HG02759 (cell line): ENCODE results near the gene SMIM43.
"Not testable (repeated sequence)": the region's sequence is repeated elsewhere in the genome, so short reads cannot be mapped to it uniquely, and the experiment has no call there.

Experiments used
- ATAC-seq: cut with Tn5 transposase; IDR thresholded peaks from one replicate; pipeline ENCODE4 v1.9.1; 2021; ENCODE audit warnings: mild to moderate bottlenecking, moderate library complexity; ENCODE audit not compliant: unreplicated experiment

Gene SMIM43

GRCh38 chr4:121784401-121784800 is 19.4 kb upstream of the SMIM43 start:
- ATAC-seq: no peak

- ATAC-seq: no peak
Measured at GRCh38 chr4:121783210-121783609, 18.2 kb upstream of the SMIM43 start.

GRCh38 chr4:121778991-121779628 is 14.1 kb upstream of the SMIM43 start:
- no peak for ATAC-seq

- no peak for ATAC-seq
Measured at GRCh38 chr4:121777625-121778024, 12.7 kb upstream of the SMIM43 start.

- ATAC-seq: no peak
Measured at GRCh38 chr4:121776610-121777401, 11.8 kb upstream of the SMIM43 start.

GRCh38 chr4:121773883-121774282 is 8.9 kb upstream of the SMIM43 start:
- ATAC-seq: no peak

GRCh38 chr4:121771869-121772268 is 6.9 kb upstream of the SMIM43 start:
- ATAC-seq: no peak

GRCh38 chr4:121769341-121769740 is 4.4 kb upstream of the SMIM43 start:
- no peak for ATAC-seq

GRCh38 chr4:121767166-121767565 is 2.2 kb upstream of the SMIM43 start:
- ATAC-seq: no peak

- no peak for ATAC-seq
Measured at GRCh38 chr4:121765971-121766538, 1.1 kb upstream of the SMIM43 start.

GRCh38 chr4:121765368-121765705 is 373 bp upstream of the SMIM43 start:
- ATAC-seq: no peak

- no peak for ATAC-seq
Measured at GRCh38 chr4:121764303-121764701, 662 bp downstream of the SMIM43 start.

GRCh38 chr4:121760205-121760604 is 4.8 kb downstream of the SMIM43 start:
- no peak for ATAC-seq

GRCh38 chr4:121758925-121759568 is 5.9 kb downstream of the SMIM43 start:
- no peak for ATAC-seq

- not testable (repeated sequence) for ATAC-seq
Measured at GRCh38 chr4:121752142-121752541, 12.8 kb downstream of the SMIM43 start.

- ATAC-seq: no peak
Measured at GRCh38 chr4:121749225-121749624, 15.7 kb downstream of the SMIM43 start.

GRCh38 chr4:121742794-121743193 is 22.2 kb downstream of the SMIM43 start:
- ATAC-seq: no peak

GRCh38 chr4:121741751-121742150 is 23.2 kb downstream of the SMIM43 start:
- ATAC-seq: no peak

- no peak for ATAC-seq
Measured at GRCh38 chr4:121740796-121741409, 24.1 kb downstream of the SMIM43 start.

- no peak for ATAC-seq
Measured at GRCh38 chr4:121739575-121739974, 25.4 kb downstream of the SMIM43 start.

GRCh38 chr4:121738780-121739535 is 26.0 kb downstream of the SMIM43 start:
- ATAC-seq: no peak
